ENCODE results near the gene TOB1.

The TOB1 gene

DNA sequence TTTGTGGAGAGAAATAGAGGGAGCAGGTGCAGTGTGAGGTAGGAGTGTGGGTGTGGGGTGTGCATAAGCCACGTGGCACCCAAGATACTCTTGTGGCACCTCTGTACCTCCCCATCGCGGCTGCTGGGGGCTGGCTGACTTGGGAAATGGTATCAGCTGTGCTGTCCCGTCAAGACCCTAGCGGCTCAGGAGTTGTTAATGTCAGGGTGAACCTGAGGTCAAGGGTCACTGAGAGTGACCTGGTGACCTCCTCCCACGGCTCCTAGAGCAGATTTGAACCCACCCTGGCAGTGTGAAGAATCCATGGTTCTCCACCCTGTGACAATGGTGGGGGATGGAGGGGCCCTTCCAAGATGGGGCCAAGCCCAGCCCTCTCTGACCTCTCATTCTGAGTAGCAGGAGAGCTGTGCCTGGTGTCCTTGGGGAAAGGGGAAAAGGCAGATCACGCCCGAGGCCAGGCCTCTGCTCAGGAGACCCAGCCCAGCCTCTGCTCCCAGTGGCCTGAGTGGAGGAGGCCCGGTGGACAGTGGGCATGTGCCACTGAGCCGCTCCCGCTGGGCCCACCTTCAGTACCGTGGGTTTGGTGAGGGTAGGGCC, 33.8 kb downstream of the TOB1 start:
- no peak for DNase-seq

DNA sequence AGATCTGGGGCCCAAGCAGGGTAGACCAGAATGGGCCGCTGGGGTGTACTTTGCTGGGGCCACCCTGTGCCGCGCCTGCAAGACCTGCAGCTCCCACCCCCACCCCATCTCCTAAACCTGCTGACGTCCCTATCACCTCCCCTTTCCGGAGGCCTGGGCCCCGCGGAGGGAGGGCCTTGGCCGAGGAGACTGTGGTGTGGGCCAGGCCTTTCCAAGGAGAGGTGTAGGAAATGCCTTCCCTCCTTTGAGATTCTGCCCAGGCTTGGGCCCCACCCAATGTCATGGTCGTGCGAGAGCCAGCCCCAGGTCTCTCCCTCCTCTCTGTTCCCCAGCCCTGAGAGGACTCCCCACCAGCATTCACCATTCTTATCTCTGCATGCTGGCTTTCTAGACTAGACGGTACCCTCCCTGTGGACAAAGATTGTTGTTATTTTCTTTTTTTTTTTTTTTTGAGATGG, 34.7 kb downstream of the TOB1 start:
- no peak for DNase-seq

DNA sequence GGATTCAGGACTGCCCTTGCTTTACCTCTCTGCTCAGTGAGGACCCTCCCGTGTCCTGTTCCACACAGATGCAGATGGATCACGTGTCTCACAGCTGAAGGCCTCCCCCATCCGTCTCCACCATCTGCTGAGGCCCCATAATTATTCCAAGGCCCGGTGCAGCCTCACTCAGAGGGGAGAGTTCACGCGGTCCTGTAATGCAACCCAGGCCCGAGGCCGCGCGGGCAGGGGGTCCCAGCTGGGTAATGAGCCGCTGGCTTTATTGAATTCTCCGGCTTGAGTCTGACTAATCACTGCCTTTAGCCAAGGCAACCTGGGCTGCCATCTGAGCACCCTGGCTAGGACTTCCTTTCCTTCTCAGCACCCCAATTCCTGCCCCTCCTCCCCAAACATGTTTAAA, 35.2 kb downstream of the TOB1 start:
- no peak for DNase-seq

DNA sequence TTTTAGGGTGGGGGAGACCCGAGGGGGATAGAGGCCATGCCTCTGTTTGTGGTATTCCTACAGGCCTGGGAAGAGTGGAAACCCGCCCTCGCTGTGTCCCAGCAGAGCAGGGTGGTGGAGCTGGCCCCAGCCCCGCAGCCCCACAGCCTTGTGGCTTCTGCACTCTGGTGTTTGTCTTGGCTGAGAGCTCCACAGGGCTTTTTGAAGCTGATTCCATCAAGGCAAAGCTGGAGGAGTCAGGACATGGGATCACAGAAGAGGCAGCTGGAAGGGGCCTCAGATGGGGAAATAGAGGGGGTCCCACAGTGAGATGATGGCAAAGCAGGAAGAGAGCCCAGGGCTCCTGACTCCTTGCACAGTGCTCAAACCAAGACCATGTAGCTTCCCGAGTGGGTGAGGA, 35.8 kb downstream of the TOB1 start:
- peak; percentile 29 for DNase-seq

DNA sequence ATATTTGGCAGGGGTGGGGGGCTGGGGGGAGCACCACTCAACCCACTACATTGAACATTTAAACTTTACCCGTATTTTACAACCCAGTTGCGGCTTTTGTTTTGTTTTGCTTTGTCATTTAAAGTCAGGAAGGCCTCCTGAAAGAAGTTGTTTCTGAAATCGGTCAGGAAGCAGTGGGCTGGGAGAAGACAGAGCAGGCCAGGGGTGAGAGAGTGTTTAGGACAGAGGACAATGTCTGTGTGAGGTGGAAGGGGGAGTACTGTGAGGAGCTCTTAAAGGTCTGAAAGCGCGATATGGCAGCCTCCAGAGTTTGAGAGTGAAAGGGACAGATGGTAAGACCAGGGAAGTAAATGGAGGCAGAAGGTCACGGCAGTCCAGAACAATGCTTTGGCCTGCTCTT, 36.8 kb downstream of the TOB1 start:
- DNase-seq = no peak

DNA sequence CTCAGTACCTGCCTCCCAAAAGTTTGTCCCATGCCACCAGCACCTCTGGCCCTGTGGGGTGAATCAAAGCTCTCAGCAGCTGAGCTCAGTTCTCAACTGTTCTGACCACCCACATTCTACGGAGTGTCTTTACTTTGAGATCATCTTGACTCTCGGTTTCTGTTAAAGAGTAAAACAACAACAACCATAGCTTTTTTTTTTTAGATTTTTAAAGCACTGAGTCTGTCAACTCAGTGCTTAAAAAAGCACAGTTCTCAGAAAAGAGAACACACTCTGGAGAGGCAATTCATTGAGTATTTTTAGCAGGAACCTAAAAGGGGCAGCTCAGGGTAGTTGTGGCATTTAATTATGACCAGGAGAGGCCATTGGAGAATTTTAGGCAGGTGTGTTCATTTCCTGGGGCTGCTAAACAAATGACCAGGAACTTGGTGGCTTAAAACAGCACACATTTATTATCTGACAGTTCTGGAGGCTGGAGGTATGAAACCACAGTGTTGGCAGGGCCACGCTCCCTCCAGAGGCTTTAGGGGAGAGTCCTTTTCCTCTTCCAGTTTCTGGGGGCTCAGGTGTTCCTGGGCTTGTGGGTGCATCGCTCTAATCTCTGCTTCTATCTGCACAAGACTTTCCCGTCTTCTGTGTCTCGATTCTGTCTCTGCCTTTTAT, 37.5 kb downstream of the TOB1 start:
- DNase-seq = no peak

DNA sequence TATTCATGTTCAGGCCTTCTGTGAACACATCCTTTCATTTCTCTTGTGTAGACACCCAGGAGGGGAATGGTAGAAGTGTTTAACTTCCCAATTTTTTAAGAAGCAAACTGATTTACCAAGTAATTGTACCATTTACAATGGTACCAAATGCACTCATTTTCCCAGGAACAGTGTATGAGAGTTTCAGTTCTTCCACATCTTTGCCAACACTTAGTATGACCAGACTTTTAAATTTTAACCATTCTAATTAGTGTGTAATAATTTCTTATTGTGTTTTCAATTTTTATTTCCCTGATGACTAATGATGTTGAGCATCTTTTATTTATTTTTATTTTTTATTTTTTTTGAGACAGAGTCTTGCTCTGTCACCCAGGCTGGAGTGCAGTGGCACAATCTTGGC, 41.0 kb downstream of the TOB1 start:
- no peak for DNase-seq

DNA sequence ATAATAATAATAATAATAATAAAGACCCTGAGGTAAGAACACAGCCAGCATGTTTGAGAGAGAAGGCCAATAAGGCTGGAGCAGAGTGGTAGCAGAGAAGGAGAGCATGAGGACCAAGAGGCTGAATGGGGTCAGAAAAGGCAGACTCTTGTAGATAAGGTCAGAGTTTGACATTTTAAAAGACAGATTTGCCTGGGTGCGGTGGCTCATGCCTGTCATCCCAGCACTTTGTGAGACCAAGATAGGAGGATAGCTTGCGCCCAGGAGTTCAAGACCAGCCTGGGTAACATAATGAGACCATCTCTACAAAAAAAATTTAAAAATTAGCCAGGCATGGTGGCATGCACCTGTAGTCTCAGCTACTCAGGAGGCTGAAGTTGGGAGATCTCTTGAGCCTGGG, 41.7 kb downstream of the TOB1 start:
- DNase-seq = no peak

DNA sequence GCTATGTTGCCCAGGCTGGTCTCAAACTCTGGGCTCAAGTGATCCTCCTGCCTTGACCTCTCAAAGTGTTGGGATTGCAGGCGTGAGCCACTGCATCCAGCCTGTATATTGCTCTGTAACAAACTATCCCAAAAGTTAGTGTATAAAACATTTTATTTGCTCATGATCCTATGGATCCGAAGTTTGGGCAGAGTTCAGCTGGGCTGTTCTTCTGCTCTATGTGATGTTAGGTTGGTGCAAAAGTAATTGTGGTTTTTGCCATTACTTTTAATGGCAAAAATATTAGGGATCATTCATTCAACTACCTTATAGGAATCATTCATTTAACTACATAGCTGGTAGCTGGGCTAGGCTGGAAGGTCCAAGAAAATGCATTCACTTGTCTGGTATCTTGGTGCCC, 43.6 kb downstream of the TOB1 start:
- DNase-seq = no peak

DNA sequence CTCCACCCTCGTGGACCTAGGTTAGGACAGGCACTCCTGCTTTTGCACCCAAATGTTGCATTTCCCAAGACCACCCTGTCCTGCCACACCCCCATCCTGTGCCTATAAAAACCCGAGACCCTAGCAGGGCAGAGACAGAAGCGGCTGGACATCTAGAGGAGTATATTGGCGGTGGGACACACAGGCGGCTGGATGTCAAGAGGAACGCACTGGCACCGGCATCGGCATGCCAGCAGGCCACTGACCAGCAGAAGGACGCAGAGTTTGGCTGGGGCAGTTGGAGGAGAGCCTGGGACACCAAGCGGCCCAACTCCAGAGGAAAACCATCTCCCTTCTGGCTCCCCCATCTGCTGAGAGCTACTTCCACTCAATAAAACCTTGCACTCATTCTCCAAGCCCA, 45.5 kb downstream of the TOB1 start:
- DNase-seq = no peak

DNA sequence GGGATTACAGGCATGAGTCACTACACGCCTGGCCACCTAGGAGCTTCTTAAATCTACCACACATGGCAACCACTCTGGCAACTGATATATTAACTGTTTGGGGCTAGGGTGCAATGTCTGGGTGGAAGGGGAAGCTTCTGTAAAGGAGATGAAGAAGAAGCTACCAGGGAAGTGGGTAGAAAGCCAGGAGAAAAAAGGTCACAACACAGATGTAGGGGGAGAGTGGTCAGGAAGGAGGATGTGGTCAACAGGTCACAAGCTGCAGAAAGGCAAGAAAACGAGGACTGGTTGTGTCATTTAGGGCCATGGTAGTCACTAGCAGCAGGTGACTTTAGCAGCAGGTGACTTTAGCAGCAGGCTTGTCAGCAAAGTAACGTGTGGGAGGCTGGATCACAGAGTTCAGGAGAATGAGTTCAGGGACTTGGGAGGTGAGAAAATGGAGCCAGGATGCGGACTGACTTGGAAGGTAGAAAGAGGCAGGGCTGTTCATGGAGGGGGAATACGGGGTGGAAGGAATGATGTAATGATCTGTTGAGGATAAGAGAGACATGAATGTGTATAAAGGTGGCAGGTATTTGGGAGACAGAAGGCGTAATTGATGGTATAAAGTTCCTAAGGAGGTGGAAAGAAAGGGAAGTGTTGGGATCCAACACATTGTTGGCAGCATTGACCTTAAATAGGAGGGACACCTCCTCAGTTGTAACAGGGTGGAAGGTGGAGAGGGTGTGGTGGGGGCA, 47.1 kb downstream of the TOB1 start:
- DNase-seq = no peak

DNA sequence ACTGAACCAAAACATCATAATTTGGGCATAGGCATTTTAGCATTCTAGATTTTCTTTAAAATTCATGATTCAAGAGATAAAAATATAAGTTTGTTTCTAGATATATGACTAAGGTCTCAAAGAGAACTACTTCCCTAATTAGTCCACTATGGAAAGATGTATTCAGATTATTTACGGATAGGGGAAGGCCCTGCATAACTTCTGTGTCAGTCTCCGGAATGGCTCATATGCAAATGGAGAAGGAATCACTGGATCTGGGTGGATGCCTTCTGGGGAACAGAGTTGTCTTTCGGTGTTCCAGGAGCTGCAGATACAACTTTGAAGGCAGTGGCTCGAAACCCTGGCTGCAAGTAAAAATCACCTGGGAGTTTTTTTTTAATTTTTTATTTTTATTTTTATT, 47.9 kb downstream of the TOB1 start:
- DNase-seq = no peak

DNA sequence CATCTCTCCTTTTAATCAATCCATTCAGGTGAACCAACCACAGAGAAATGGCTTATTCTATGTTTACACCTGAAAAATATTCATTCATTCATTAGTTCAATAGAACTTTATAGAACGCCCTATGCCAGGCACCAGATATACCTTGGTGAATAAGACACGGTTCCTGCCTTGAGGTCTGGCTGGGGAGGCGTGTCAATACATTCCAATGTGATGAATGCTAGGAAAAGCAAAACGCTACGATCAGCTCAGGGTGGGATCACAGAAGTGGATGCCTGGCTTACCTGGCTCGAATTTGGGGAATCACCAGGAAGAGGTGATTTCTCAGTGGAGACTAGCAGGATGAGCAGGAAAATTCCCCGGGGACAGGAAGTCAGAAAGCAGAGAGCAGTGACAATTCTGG, 48.3 kb downstream of the TOB1 start:
- peak; percentile 21 for DNase-seq

DNA sequence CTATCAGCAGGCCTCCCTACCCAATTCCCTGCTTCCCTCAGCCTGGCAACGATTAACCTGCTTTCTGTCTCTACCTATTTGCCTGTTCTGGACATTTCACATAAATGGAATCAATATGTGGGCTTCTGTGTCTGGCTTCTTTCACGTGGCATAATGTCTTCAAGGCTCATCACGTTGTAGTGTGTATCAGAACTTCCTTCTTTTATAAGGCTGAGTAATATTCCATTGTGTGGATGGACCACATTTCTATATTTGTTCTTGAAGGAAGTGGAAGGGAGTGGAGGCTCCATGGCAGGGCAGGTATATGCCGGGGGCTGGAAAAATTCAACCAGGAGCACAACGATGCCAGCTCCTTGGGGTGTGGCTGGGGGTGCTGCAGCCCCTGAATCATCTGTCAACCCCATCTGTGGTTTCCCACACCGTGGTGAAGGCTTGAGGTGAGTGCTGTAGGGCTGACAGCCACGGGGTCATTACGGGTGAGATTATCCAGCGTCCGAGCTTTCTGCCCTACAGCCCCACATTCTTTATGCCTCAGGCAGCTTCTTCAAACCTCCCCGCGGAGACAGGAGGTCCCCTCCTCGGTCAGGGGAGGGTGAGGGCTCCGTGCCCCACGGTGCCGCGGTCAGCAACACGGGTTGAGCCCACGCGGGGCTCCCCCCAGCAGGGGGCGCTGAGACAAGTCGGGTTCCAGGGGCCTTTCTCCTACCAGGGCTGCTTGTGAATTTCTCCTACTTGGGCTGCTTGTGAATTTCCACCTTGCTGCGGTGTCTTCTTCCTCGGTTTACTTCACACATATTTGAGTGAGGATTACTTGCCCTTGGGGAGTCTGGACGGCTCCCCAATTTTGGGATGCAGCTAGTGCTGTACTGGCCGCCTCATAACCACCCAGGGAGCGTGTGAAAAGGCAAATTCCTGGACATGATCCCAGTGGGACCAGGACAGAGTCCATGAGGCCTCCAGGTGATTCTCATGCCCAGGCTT, 49.1 kb downstream of the TOB1 start:
- peak; percentile 19 for DNase-seq

DNA sequence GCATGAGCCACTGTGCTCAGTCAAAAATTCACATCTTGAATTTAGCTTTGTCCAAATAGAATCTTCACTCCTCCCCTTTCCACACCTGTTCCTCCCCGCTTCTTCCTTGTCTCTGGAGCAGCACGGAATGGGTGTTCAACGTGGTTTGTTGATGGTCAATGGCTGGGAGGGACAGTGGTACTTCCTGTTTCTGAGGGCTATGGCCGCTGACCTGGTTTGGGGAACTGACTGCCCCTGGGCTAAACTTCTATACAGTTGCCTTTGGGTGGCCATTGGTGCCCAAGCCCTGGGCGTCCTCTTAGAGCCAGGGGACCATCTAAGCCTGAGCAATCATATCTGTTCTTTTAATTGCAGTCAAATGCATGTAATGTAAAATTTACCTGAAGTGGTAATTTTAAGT, 49.9 kb downstream of the TOB1 start:
- no peak for DNase-seq

DNA sequence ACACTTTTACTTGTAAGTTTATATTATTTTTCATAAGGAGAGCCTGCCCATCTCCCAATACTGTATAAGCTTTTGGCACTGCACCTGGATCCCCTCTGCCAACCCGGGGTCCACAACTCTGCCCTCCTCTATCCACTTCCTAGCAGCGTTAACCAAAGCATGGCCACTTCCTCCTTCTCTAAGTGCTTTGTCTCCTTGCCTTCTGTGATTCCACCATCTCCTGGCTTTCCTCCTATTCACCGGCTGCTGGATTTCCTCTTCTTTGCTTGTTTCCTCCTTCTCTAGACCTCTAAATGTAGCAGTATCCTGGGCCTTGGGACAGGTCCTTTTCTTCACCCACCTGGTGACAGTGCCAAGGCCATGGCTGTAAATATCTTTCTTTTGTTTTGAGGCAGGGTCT, 50.8 kb downstream of the TOB1 start:
- DNase-seq = no peak

DNA sequence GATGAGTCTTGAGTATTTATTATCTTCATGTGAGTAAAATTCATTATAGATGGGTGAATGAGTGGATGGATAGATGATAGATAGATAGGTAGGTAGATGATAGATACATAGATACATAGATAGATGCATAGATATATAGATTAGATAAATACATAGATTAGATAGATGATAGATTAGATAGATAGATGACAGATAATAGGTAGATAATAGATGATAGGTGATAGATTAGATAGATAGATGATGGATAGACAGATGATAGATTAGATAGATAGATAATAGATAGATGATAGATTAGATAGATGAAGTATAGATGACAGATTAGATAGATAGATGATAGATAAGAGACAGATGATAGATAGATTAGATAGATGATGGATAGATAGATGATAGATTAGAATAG, 52.6 kb downstream of the TOB1 start:
- DNase-seq = no peak
